T-helper 2 cell (primary cell): ENCODE results near the gene HOXB9.

Experiments
- DNase-seq, 5 experiments: peaks; one replicate each; pipeline versions ENCODE4 v3.0.0 to v3.0.0-alpha.2; 2012 to 2022

HOXB9 gene

DNA sequence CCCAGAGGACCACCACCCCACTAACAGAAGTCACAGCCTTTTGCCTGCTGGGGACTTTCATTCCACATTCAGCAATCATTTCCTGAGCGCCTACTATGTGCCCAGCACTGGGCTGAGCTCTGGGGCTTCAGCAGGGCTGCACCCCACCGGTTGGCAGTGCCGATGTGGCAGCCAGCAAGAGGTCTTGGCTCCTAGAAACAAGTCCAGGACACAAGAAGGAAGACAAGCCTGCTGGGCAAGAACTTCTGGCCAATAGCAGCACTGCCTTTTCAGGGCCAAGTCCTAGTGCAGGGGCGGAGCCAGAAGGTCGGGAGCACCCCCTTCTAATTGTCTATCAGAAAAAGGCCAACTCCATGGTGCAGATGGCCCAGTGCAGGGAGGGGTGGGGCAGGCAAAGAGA is 13.0 kb upstream of the HOXB9 start:
- no peak for DNase-seq

- no peak for DNase-seq
These were observed 11.4 kb upstream of the HOXB9 start for GRCh38 chr17:48637323-48638260.

DNA sequence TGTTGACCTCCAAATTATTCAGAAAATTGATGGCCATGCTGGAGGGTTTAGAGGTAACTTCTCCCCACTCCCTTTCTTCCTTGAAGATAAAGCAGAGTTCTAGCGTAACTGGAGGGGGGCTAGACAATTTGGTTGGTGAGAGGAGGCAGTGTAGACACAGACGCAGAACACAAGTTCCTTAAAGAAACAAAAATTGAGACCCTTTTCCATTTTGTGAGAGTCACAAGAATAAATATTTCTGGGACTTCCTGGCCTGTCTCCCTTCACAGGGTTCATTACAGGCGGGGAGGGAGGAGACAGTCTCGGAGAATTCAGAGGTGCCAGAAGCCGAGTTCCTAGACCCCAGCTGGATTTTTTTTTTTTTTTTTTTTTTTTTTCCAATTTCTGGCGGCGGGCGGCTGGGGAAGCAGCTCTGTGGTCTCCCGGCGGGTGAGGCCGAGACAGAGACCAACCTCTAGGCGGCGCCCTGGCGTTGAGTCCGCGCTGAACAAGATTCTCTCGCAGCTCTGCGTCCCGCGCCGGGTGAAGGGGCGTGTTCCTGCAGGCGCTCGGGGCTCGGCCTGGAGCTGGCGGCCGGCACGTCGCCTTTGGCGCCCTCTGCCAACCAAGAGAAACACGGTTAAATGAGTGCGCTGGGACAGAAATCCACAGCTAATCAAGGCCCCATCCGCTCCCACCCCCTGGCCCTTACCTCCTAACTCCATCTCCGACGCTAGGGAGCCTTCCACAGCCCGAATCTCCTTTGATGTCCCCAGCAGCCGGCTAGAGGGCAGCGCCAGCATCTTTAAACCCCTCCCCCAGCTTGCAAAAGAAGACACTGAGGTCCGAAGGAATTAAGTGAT is 10.2 kb upstream of the HOXB9 start:
- DNase-seq, result peak in 4 of 5 experiments; percentile 29 to 66 (median 58)

- DNase-seq, result no peak
These were observed 8.5 kb upstream of the HOXB9 start for GRCh38 chr17:48634493-48635208.

- no peak for DNase-seq
These were observed 7.1 kb upstream of the HOXB9 start for GRCh38 chr17:48633266-48633677.

DNA sequence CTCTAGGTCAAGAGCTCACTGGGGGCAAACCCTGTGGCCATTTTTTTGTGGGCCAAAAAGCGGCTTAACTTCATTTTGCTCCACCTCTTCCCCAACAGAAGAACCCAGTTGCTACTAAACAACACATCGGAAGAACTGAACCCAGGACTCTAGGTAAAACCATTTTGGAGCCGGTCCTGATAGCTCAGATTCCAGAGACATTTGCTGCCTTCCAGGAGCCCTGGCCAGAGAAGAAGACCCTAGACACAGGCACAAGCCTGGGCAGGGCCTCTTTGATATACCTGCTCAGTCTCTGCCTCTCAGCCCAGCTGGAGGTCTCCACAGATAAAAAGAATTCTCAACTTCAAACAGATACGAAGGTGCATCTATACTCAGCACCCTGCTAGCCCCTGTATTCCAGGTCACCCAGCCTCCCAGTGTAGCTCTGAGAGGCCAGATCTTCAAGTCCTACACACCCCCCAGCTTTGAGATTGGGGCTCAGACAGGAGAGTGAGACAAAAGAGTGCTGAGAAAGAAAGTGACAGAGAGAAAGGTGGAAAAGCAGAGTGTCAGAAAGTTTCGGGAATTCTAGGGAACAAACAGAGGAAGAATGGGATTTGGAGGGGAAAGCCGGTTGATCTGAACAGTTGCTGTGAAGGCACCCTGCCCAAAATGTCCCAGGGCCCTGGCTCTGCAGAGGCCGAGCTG is 6.6 kb upstream of the HOXB9 start:
- no peak for DNase-seq

DNA sequence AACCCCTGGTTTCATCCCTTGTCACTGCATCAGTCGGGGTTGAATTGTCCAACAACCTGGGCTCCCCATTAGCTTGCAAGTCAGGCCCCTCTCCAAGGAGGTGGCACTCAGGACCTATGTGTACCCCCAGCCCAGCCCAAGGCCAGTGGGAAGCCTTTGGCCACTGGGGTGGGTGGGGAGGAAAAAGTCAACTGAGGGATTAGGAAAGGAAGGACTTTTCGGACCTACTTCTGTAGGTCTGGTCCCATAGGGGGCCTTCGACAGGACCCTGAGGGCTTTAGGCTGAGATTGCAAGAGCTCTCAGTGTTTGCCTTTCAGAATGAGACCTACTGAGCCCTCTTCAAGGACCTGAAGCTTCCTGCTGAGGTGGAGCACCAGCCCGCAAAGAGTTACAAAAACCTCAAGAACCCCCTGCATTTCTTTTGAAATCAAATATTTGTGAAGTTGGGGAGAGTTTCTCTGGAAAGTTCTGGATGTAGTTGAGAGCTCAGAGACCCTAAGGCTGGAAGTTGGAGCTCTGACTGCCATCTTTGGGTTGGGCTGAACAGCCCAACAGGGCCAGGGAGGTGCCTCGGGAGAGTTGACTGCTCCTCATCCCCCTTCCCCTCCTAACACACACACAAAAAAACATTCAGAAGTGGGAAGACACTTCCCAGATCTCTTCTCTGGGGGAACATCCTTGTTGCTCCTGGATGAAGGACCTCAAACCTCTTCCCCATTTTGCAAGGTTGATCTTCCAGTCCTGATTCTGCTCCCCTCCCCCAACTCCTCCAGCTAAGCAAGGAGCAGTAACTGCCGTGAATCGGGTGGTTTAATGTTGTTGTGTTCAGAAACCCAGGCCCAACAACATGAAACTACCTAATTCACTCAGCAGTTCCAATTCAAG is 5.8 kb upstream of the HOXB9 start:
- DNase-seq, result peak in 1 of 5 experiments; percentile 52

GRCh38 chr17:48630925-48631692 is 5.0 kb upstream of the HOXB9 start:
- DNase-seq, result no peak

DNA sequence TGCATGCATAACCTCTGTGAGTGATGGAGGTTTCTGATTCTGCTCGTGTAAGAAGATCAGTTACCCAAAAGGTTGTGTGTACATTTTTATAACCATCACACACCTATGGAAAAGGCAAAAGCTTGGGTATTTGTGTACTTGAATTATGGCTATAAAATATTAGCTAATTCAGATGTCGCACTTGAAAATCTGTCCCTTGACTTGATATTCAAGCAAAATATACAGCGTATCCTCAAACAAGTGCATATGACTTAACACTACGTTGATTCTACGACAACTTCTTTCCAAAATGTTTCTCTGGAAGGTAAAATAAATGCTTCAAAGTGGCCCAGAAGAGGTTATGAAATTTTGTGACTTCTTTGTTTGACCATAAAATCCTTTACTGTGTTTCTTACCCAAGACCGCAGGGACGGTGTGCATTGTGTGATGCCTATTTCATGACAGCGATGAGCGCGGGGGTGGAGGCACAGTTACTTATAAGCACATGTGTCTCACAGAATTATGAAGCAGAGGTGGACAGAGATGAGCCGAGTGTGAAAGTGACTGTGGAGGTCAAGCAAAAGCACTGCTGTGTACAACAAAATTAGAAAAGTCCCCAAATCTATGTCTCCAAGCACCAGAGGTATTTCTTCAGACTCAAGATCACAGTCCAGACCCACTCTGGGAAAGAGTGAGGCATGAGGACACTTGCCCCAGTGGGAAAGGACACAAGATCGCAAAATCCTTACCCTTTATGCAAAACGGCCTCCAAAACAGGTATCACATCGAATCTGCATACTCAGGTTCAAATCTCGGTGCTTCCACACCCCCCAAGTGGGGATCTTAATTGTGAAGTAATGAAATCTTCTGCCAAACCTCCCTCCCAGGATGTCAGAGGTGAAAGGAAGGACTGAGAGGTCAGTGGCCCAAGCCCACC is 4.1 kb upstream of the HOXB9 start:
- no peak for DNase-seq

DNA sequence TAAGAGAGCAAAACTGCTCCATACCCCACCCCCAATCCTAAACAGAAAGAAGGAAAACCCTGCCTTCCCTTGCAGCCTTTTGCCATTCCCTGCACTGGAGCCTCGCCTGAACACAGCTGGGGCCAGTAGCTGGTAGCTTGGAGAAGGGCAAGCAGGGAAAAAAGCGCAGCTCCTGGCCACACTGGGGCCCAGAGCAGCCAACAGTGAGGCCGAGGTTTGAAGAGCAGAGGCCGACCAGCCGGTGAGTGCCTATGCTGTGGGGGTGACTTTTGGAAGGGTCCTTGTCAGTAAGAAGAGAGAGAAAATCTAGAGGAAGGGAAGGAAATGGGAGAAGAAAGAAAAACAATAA is 3.2 kb upstream of the HOXB9 start:
- DNase-seq, result no peak

DNA sequence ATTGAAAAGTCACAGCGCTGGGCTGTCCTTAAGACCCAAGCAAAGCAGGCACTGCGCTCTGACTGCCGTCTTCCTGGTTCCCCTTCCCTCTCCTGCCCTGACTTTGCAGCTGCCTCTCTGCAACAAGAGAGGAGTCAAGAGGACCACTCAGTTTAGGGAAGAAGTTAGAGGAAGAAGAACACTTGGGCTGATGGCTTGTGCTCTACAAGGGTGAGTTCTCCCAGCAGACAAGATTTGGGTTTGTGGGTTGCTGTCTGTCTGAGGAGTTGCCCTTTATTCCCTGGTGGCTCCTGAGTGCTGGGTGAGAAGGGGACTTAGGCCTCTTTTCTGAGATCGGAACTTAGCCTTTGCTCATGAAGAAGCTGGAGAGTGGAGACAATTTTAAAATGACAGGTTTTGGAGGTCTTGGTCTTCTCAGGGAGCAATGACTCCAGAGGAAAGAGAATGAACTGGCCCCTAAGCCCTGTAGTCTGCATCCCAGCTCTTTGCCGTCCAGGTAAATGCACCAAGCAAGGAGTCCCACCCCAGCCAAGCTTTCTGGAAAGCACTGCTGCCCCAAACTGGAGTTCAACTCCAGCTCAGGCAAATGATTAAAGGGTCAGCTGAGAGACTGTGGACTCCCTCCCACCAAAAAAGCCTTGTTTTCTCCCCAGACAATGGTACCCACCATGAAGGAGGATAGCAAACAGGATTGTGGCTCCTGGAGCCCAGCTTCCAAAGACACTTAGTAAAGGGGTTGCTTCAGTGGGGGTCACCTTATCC is 2.7 kb upstream of the HOXB9 start:
- DNase-seq, result no peak

GRCh38 chr17:48627623-48628521 is 1.7 kb upstream of the HOXB9 start:
- DNase-seq, result no peak

- no peak for DNase-seq
These were observed 1.0 kb upstream of the HOXB9 start for GRCh38 chr17:48627118-48627597.

DNA sequence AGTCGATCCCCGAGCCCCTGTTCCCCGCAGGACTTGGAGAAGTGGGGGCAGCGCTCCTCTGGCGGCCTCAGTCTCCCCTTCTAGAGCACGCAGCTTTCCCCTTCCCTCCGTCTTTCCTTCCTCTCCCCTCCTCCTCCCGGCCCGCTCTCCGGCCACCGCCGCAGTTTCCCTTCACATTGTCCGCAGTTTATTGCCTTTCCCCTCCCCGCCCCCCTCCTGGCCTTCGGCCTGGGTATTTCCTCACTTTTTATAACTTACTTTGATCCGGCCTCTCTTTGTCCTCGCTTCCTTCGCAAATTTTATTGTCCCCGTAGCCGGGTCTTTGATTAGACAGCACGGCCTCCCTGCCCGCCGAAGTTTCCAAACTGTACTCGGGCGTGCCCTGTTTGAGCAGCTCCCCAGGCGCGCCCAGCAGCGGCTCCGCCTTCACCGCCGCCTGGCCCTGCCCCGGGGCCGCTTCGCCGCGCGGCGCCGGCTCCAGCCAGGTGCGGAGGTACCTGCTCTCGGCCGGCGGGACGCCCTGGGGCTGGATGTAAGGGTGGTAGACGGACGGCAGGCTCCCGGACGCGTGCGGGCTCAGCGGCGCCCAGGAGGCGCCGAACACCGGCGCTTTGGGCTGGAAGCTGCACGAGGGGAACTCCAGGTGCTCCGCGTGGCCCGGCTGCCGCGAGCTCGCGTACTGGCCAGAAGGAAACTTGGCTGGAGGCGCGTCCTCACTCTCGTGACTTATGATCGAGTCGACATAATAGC is 488 bp downstream of the HOXB9 start:
- DNase-seq, result peak in 2 of 5 experiments; percentile 18 to 24

DNA sequence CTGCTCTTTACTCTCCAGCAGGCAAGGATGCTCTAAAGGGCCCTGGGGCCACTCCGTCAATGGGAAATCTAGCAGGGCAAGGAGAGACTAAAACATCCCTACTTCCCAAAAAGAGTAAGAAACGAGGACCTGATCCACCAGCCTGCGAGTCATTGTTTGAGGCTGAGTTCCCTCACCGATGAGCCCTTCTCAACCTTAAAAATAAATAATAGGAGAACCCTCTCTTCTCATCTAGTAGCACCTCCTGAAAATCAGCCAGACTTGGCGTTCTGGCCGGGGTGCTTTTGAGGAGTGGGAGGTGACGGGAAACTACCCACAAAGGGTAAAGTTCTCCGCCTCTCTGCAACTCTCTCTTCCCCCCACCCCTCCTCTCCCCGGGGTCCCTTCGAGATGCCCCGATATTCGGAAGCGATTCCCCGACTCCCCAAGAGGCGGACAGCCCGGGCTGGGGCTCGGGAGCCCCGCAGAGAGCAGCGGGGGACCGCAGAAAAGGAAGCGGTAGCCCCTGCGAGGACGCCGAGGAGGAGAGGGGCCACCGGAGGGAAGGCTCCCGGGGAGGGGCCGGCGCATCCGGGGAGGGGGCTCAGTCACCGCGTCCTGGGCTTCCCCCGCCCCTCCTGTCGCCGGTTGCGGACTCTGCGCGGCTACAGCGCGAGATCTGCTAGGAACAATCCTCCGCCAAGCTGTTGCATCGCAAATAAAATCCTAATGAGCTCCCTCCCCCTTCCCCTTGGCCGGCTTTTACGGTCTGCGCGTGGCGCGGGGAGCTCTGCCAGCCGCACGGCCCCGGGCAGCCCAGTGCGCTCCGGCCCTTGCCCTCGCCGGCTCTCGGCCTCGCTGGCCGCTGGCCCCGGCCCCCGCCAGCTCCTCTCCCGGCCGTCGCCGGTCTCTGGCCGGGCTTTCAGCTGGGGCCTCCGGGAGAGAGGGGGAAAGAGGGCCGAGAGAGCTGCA is 1.3 kb downstream of the HOXB9 start:
- peak in 1 of 5 experiments; percentile 32 for DNase-seq
